Measurements from ENCODE around the gene ITGB1. TPM values are rescaled to one million over a fixed set of nuclear protein-coding genes. Genes with fewer than 3 reads are reported as not detected.

ITGB1 gene
- polyA plus RNA-seq, 1 of the 3 experiments (the other 2 are of a cell fraction), result 666 TPM

DNA sequence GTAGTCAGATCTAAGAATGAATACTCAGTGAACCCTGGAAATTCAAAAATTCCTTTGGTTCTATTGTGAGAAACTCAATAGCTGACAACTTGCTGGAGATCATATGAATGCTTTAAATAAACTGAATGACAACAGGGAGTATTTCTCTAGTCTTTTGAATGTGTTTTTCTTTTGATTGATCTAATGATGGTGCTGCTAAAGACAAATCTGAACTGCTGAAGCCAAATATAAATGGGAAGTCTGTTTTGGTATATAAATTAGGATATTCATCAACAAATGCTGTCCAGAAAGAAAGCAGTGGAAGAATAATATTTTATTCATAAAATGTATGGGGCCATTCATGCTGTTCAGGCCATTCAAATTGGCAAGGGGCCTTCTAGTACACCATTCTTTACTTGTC lies 79.4 kb downstream of the ITGB1 start:
- Histone ChIP-seq H4K20me1 (ENCODE audit: insufficient read depth) (no peaks in the 10 kb centered on the region), H3K4me1 (ENCODE audit: control insufficient read depth in 1 of 2, insufficient read depth in 2 of 2, low read depth in 1 of 2, low read length in 1 of 2) (no peaks in the 10 kb centered on the region), H3K36me3 (replicated peaks in 1 of 2; ENCODE audit: control insufficient read depth in 1 of 2, insufficient read depth in 2 of 2, low read length in 1 of 2) (no peaks in the 10 kb centered on the region), H3K4me3 (ENCODE audit: low read depth in 2 of 2, low read length in 1 of 2) (no peak overlapping the region), H3K79me2 (ENCODE audit: insufficient read depth) (no peaks in the 10 kb centered on the region), H3K9ac (no peak overlapping the region), H2AFZ (ENCODE audit: low read depth) (no peak overlapping the region), H3K4me2 (no peak overlapping the region), H3K27ac (ENCODE audit: low read depth in 2 of 2, low read length in 1 of 2) (no peak overlapping the region), H3F3A (replicated peaks; ENCODE audit: insufficient read depth) (no peaks in the 10 kb centered on the region), H3K9me2 (no peaks in the 10 kb centered on the region), H3K9me3 (no peaks in the 10 kb centered on the region), H3K27me3 (ENCODE audit: insufficient read depth) (no peaks in the 10 kb centered on the region)
- POLR2A ChIA-PET, result no interaction called here
- CTCF ChIA-PET, result interaction anchor here (1.6 kb wide), 1 partner anchor 130 kb away, joined by 5 read pairs; no protein-coding TSS in a partner anchor
- TF ChIP-seq CHD2 (IDR thresholded peaks at IDR 0.05; ENCODE audit: low read length, partially characterized antibody) (no peak), SIN3A (IDR thresholded peaks at IDR 0.05; ENCODE audit: borderline replicate concordance, low read depth, low read length) (no peak), FOSL2 (IDR thresholded peaks at IDR 0.05; ENCODE audit: borderline replicate concordance, low read depth) (no peak), RXRA (IDR thresholded peaks at IDR 0.05; ENCODE audit: borderline replicate concordance, low read depth) (no peak), POLR2AphosphoS5 (IDR thresholded peaks at IDR 0.05; ENCODE audit: low read depth, low read length) (no peak), MEF2A (IDR thresholded peaks at IDR 0.05; ENCODE audit: borderline replicate concordance, low read depth) (no peak), NRF1 (IDR thresholded peaks at IDR 0.05; ENCODE audit: low read depth, low read length) (no peak)
- TF ChIP-seq, protein P1, sequence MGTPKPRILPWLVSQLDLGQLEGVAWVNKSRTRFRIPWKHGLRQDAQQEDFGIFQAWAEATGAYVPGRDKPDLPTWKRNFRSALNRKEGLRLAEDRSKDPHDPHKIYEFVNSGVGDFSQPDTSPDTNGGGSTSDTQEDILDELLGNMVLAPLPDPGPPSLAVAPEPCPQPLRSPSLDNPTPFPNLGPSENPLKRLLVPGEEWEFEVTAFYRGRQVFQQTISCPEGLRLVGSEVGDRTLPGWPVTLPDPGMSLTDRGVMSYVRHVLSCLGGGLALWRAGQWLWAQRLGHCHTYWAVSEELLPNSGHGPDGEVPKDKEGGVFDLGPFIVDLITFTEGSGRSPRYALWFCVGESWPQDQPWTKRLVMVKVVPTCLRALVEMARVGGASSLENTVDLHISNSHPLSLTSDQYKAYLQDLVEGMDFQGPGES (IDR thresholded peaks at IDR 0.05; ENCODE audit: low read depth, low read length), result no peak
- DNase-seq, result no peak

DNA sequence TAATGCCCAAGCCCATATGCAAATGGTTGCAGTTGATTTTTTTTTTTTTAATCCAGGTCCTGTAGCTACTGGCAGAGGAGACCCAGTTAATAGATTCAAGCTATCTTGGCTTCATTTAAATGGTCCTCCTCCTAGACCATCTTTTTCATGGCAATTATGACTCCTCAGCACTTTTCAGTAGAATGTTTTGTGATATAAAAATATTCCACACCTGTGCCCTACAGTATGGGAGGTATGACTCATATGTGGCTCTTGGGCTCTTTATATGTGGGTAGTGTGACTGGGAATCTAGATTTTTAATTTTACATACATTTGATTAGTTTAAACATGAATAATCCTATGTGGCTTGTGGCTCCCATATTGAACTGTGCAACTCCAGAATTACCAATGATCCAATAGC lies 80.1 kb downstream of the ITGB1 start:
- Histone ChIP-seq H2AFZ (ENCODE audit: low read depth) (no peak overlapping the region), H3K27me3 (ENCODE audit: insufficient read depth) (no peaks in the 10 kb centered on the region), H3F3A (replicated peaks; ENCODE audit: insufficient read depth) (no peaks in the 10 kb centered on the region), H4K20me1 (ENCODE audit: insufficient read depth) (no peaks in the 10 kb centered on the region), H3K4me1 (ENCODE audit: control insufficient read depth in 1 of 2, insufficient read depth in 2 of 2, low read depth in 1 of 2, low read length in 1 of 2) (no peaks in the 10 kb centered on the region), H3K27ac (ENCODE audit: low read depth in 2 of 2, low read length in 1 of 2) (no peak overlapping the region), H3K9me2 (no peaks in the 10 kb centered on the region), H3K36me3 (replicated peaks in 1 of 2; ENCODE audit: control insufficient read depth in 1 of 2, insufficient read depth in 2 of 2, low read length in 1 of 2) (no peaks in the 10 kb centered on the region), H3K4me2 (no peak overlapping the region), H3K9ac (no peak overlapping the region), H3K9me3 (no peaks in the 10 kb centered on the region), H3K79me2 (ENCODE audit: insufficient read depth) (no peaks in the 10 kb centered on the region), H3K4me3 (ENCODE audit: low read depth in 2 of 2, low read length in 1 of 2) (no peak overlapping the region)
- ChIA-PET POLR2A (no interaction called here), CTCF (interaction anchor here (1.6 kb wide), 1 partner anchor 131 kb away, joined by 5 read pairs; no protein-coding TSS in a partner anchor)
- no peak for DNase-seq
- TF ChIP-seq ELF1 (IDR thresholded peaks at IDR 0.05) (no peak), EZH2phosphoT487 (IDR thresholded peaks at IDR 0.05; ENCODE audit: borderline replicate concordance, low read depth) (no peak), SIN3A (IDR thresholded peaks at IDR 0.05; ENCODE audit: borderline replicate concordance, low read depth, low read length) (no peak), USF1 (IDR thresholded peaks at IDR 0.05; ENCODE audit: borderline replicate concordance, low read depth) (no peak), FOSL2 (IDR thresholded peaks at IDR 0.05; ENCODE audit: borderline replicate concordance, low read depth) (no peak), TAF1 (IDR thresholded peaks at IDR 0.05; ENCODE audit: borderline replicate concordance, low read depth, low read length) (no peak), YY1 (IDR thresholded peaks at IDR 0.05; ENCODE audit: low read depth) (no peak), PBX3 (IDR thresholded peaks at IDR 0.05) (no peak), FOXJ3 (CRISPR knock-in tag; IDR thresholded peaks at IDR 0.05) (no peak), POLR2AphosphoS5 (IDR thresholded peaks at IDR 0.05; ENCODE audit: low read depth, low read length) (no peak), EP300 (IDR thresholded peaks at IDR 0.05; ENCODE audit: borderline replicate concordance in 1 of 2, low read depth in 1 of 2, low read length in 1 of 2) (no peak), RFX5 (IDR thresholded peaks at IDR 0.05; ENCODE audit: low read length) (no peak), NFIC (IDR thresholded peaks at IDR 0.05; ENCODE audit: borderline replicate concordance) (no peak)
